Caco-2 (cell line): ENCODE data around the gene NMNAT3. TPM values are rescaled to one million over a fixed set of nuclear protein-coding genes. Genes with fewer than 3 reads are reported as not detected.

Experiments used
- BruUV-seq: library from RNA; stranded (reverse); fragments of 400-500 nt; replicated peaks from 2 replicates; lab custom pipeline; 2021; lab: Mats Ljungman, UMichigan
- CTCF ChIA-PET: fragments of 300-600 bp; sonication (Branson Sonifier 250); formaldehyde crosslinking; loops from one replicate; lab custom pipeline; 2022; ENCODE audit warnings: antibody characterized with exemption; lab: Charles Lee
- POLR2A ChIA-PET: fragments of 300-600 bp; sonication (Branson Sonifier 250); formaldehyde crosslinking; loops from one replicate; lab custom pipeline; 2022; ENCODE audit warnings: antibody characterized with exemption; lab: Charles Lee
- DNase-seq, 2 experiments: peaks; one replicate each; pipeline versions ENCODE4 v3.0.0 to v3.0.0-alpha.2; 2020 to 2022
- H3K27me3 ChIP-seq: replicated peaks from 2 replicates; pipeline ENCODE4 v1.6.0; 2011; ENCODE audit warnings: low read length; ENCODE audit not compliant: control insufficient read depth, insufficient read depth
- H3K36me3 ChIP-seq: 2 replicates; pipeline ENCODE4 v1.5.1; 2011; ENCODE audit warnings: low read length; ENCODE audit not compliant: control insufficient read depth, insufficient read depth
- H3K4me1 ChIP-seq: fragments of 250-450 bp; sonication (Bioruptor Pico); 2 replicates; pipeline ENCODE4 v1.5.1; 2020; ENCODE audit warnings: mild to moderate bottlenecking
- H3K4me3 ChIP-seq: 2 replicates; pipeline ENCODE4 v1.5.1; 2011; ENCODE audit warnings: low read depth, mild to moderate bottlenecking, control low read depth, low read length
- H3K9me3 ChIP-seq: fragments of 250-450 bp; sonication (Bioruptor Pico); 2 replicates; pipeline ENCODE4 v1.5.1; 2020; ENCODE audit warnings: mild to moderate bottlenecking, moderate library complexity
- H3K27ac Mint-ChIP-seq: one replicate; pipeline ENCODE4 v1.8.0; 2022; ENCODE audit warnings: mixed read lengths; ENCODE audit not compliant: unreplicated experiment
- H3K27me3 Mint-ChIP-seq: one replicate; pipeline ENCODE4 v1.8.0; 2022; ENCODE audit warnings: mixed read lengths; ENCODE audit not compliant: insufficient read depth, unreplicated experiment
- H3K36me3 Mint-ChIP-seq: one replicate; pipeline ENCODE4 v1.8.0; 2022; ENCODE audit warnings: mild to moderate bottlenecking, mixed read lengths; ENCODE audit not compliant: insufficient read depth, unreplicated experiment
- H3K4me1 Mint-ChIP-seq: one replicate; pipeline ENCODE4 v1.8.0; 2022; ENCODE audit warnings: low read depth, mixed read lengths; ENCODE audit not compliant: unreplicated experiment
- H3K4me3 Mint-ChIP-seq: one replicate; pipeline ENCODE4 v1.8.0; 2022; ENCODE audit warnings: mild to moderate bottlenecking, moderate library complexity, mixed read lengths; ENCODE audit not compliant: unreplicated experiment
- H3K9me3 Mint-ChIP-seq: one replicate; pipeline ENCODE4 v1.8.0; 2022; ENCODE audit warnings: mixed read lengths; ENCODE audit not compliant: unreplicated experiment
- intact Hi-C: fragments of 100-400 bp; cut with micrococcal nuclease; formaldehyde crosslinking; loops from one replicate; pipeline ENCODE4 v1.10.0; 2022; ENCODE audit not compliant: unreplicated experiment
- total RNA-seq: library from RNA; stranded (reverse); gene quantifications from 2 replicates; pipeline ENCODE4 v1.2.3, GENCODE V29; 2022
- TF ChIP-seq, protein P1 (sequence below), 2 experiments: fragments of 200-600 bp in 1 of 2; IDR thresholded peaks; 1 replicate in 1 of 2; 2 replicates in 1 of 2; pipeline versions ENCODE4 v1.5.1 to v1.8.0; 2011 to 2022; ENCODE audit warnings: antibody characterized with exemption in 1 of 2, control low read depth in 1 of 2, inconsistent platforms in 1 of 2, low read depth in 1 of 2, low read length in 1 of 2, mild to moderate bottlenecking in 1 of 2, moderate library complexity in 1 of 2; ENCODE audit not compliant: insufficient read depth in 1 of 2, severe bottlenecking in 1 of 2, unreplicated experiment in 1 of 2

Gene NMNAT3
- total RNA-seq, 1 experiment from 2014 or later = 17.6 TPM

DNA sequence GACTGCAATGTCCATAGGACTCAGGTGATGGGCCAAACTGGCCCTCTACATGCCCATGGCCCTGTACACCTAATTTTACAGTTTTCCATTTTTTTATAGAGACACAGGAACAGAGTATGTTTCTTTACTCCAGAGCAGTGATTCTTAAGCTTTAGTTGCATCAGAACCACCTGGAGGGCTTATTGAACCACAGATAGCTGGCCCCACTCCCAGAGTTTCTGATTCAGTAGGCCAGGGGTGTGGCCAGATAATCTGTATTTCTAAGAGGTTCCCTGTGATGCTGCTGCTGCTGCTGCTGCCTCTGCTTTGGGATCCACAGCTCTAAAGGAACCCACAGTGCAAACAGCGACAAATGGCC, 143.3 kb downstream of the NMNAT3 start:
- no peaks in the 10 kb centered on the region for H3K9me3 Mint-ChIP-seq
- no peaks in the 10 kb centered on the region for H3K36me3 Mint-ChIP-seq
- no peak overlapping the region for H3K4me3 Mint-ChIP-seq
- no peaks in the 10 kb centered on the region for H3K27me3 ChIP-seq
- no TSS peak for BruUV-seq
- POLR2A ChIA-PET = no interaction called here
- peaks cover 10% of the 10 kb centered on the region for H3K4me1 ChIP-seq
- no peaks in the 10 kb centered on the region for H3K36me3 ChIP-seq
- TF ChIP-seq, protein P1, sequence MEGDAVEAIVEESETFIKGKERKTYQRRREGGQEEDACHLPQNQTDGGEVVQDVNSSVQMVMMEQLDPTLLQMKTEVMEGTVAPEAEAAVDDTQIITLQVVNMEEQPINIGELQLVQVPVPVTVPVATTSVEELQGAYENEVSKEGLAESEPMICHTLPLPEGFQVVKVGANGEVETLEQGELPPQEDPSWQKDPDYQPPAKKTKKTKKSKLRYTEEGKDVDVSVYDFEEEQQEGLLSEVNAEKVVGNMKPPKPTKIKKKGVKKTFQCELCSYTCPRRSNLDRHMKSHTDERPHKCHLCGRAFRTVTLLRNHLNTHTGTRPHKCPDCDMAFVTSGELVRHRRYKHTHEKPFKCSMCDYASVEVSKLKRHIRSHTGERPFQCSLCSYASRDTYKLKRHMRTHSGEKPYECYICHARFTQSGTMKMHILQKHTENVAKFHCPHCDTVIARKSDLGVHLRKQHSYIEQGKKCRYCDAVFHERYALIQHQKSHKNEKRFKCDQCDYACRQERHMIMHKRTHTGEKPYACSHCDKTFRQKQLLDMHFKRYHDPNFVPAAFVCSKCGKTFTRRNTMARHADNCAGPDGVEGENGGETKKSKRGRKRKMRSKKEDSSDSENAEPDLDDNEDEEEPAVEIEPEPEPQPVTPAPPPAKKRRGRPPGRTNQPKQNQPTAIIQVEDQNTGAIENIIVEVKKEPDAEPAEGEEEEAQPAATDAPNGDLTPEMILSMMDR (IDR thresholded peaks at IDR 0.05; ENCODE audit: insufficient read depth in 1 of 2, low read depth in 1 of 2, low read length in 1 of 2, severe bottlenecking in 1 of 2, unreplicated experiment in 1 of 2) = no peak
- DNase-seq = no peak
- H3K4me1 Mint-ChIP-seq = peaks cover 17% of the 10 kb centered on the region
- H3K9me3 ChIP-seq = no peaks in the 10 kb centered on the region
- CTCF ChIA-PET = no interaction called here
- H3K4me3 ChIP-seq = no peak overlapping the region
- H3K27me3 Mint-ChIP-seq = no peaks in the 10 kb centered on the region
- H3K27ac Mint-ChIP-seq = no peak overlapping the region
- intact Hi-C loops = no loop called here

DNA sequence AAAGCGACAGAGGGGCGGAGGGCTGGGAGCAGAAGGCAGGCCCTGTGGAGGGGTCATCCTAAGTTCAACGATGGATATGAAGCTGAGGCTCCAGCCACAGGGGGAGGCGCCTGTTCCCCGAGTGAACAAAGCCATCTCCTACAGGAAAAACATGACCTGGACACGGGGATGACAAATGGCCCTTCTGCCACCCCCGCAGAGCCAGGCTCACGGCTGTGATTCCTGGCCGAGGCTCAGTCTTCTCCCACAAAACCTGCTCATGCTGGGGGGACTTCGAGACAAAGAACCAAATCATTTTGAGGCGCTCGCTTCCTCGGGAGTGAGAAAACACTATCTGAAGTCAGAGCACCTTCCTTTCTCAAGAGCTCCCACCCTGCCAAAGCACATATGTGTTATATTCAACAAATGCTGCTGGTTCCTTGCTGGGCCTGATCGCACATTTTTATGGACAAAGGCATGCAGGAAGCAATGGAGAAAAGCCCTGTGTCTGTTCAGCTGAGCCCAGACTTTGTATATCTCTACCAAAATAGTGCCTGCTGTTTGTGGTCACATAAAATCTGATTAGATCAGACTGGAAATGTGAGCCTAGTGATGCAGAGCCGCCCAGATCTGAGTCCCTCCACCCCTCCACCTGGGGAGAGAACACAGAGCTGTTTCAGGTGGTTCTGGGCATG, 143.9 kb downstream of the NMNAT3 start:
- no peaks in the 10 kb centered on the region for H3K27me3 ChIP-seq
- H3K9me3 ChIP-seq = no peaks in the 10 kb centered on the region

DNA sequence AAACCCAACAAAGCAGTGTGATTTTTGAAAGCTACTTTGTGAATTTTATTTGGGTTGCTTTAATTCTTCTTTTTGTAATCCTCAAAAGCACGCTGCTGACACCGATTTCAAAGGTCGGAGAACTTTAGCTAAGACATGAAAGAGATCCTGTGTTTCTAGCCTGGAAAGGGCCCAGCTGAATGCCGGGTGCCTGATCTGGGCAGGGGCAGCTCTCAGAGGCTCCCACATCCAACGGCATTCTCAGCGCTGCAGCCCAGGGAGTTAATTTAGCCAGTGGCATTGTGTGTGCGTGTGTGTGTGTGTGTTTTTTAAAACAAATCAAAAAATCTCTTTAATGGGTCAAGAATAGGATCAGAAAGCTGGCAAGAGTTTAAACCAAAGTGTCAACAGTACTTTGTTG, 144.8 kb downstream of the NMNAT3 start:
- intact Hi-C loops = no loop called here
- H3K9me3 Mint-ChIP-seq = no peaks in the 10 kb centered on the region
- DNase-seq = no peak
- ChIA-PET CTCF (no interaction called here), POLR2A (no interaction called here)
- Histone ChIP-seq H3K4me3 (no peak overlapping the region), H3K4me1 (peaks cover 10% of the 10 kb centered on the region), H3K36me3 (no peaks in the 10 kb centered on the region), H3K27me3 (no peaks in the 10 kb centered on the region), H3K9me3 (no peaks in the 10 kb centered on the region)
- no peak overlapping the region for H3K27ac Mint-ChIP-seq
- H3K4me3 Mint-ChIP-seq = no peak overlapping the region
- no peaks in the 10 kb centered on the region for H3K36me3 Mint-ChIP-seq
- no TSS peak for BruUV-seq
- H3K27me3 Mint-ChIP-seq = no peaks in the 10 kb centered on the region
- TF ChIP-seq, protein P1 (IDR thresholded peaks at IDR 0.05; ENCODE audit: insufficient read depth in 1 of 2, low read depth in 1 of 2, low read length in 1 of 2, severe bottlenecking in 1 of 2, unreplicated experiment in 1 of 2) = no peak
- peaks cover 17% of the 10 kb centered on the region for H3K4me1 Mint-ChIP-seq

More for the DNA sequence above, 143.9 kb downstream of the NMNAT3 start:
- no peak overlapping the region for H3K27ac Mint-ChIP-seq
- no peak for DNase-seq
- H3K9me3 Mint-ChIP-seq = no peaks in the 10 kb centered on the region
- POLR2A ChIA-PET = no interaction called here
- H3K4me1 Mint-ChIP-seq = peaks cover 17% of the 10 kb centered on the region
- no peak overlapping the region for H3K4me3 Mint-ChIP-seq
- no peaks in the 10 kb centered on the region for H3K27me3 Mint-ChIP-seq
- intact Hi-C loops = no loop called here
- Histone ChIP-seq H3K4me3 (no peak overlapping the region), H3K4me1 (peaks cover 10% of the 10 kb centered on the region), H3K36me3 (no peaks in the 10 kb centered on the region)
- TF ChIP-seq, protein P1 (IDR thresholded peaks at IDR 0.05; ENCODE audit: insufficient read depth in 1 of 2, low read depth in 1 of 2, low read length in 1 of 2, severe bottlenecking in 1 of 2, unreplicated experiment in 1 of 2) = no peak
- no TSS peak for BruUV-seq
- CTCF ChIA-PET = no interaction called here
- no peaks in the 10 kb centered on the region for H3K36me3 Mint-ChIP-seq
